ENCODE data around the gene STARD3NL.

Gene STARD3NL

GRCh38 chr7:38185395-38186307 lies 7.6 kb downstream of the STARD3NL start:
- DNase-seq (ENCODE audit: low read depth, low spot score) = no peak

DNA sequence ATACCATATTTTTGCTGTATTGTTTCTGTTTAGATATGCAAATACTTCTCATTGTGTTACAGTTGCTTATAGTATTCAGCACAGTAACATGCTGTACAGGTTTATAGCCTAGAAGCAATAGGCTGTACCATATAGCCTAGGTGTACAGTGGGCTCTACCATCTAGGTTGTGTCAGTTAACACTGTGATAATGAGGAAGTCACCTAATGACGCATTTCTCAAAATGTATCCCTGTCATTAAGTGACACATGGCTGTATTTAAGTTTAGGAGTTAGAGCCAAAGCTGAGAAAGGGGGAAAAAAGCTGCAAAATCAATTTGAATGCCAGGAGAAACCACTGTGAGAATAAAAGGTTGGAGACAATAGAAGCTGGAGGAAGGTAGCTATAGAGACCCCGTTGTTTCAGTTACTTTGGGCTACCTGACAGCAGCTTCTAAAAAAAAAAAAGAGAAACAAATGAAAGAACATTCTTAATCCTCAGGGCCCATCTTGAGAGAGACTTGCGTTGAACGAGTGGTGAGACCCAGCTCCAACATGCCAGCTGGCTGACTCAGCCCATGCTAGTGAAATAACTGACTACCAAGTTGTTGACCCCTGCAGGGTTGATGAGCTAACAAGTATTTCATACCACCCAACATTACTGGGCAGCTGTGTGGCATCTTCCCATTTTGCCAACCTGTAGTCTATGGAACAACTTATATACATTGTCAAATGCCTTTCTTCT lies 8.7 kb downstream of the STARD3NL start:
- no peak for DNase-seq (ENCODE audit: low read depth, low spot score)

GRCh38 chr7:38187794-38188440 lies 9.9 kb downstream of the STARD3NL start:
- no peak for DNase-seq (ENCODE audit: low read depth, low spot score)

DNA sequence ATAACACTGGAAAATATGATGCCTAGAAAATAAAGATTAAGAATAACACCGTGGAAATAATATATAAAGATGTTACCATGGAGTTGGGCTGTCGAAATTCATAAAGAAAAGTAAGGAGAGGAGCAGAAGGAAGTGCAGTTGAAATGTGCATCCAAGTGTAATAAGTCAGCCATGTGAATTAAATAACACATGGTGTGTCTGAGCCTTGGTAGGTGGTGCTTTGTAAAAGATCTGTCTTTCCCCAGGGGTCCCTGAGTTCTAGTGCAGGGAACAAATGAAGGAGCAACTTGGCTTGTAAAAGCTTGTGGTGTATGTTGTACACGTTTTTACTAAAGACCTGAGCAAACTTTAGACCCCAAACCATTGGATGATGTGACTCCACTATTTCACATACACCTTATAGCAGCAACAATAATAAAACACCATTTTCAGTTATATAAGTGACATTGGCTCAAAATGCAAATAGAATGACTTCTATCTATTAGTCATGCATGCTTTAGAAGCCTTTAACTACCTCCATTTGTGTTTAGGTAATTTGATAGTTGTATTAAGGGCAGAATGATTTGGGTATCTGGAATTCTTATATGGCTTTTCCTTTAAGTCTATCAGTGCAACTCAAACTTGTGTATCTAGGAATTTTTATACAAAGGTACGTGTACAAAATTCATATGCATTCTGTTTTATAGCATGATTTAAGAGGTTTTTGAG lies 11.3 kb downstream of the STARD3NL start:
- no peak for DNase-seq (ENCODE audit: low read depth, low spot score)

GRCh38 chr7:38190011-38190410 lies 12.0 kb downstream of the STARD3NL start:
- DNase-seq (ENCODE audit: low read depth, low spot score) = no peak

- no peak for DNase-seq (ENCODE audit: low read depth, low spot score)
Observed at GRCh38 chr7:38191791-38192190, 13.7 kb downstream of the STARD3NL start.

GRCh38 chr7:38192327-38192726 lies 14.3 kb downstream of the STARD3NL start:
- no peak for DNase-seq (ENCODE audit: low read depth, low spot score)

DNA sequence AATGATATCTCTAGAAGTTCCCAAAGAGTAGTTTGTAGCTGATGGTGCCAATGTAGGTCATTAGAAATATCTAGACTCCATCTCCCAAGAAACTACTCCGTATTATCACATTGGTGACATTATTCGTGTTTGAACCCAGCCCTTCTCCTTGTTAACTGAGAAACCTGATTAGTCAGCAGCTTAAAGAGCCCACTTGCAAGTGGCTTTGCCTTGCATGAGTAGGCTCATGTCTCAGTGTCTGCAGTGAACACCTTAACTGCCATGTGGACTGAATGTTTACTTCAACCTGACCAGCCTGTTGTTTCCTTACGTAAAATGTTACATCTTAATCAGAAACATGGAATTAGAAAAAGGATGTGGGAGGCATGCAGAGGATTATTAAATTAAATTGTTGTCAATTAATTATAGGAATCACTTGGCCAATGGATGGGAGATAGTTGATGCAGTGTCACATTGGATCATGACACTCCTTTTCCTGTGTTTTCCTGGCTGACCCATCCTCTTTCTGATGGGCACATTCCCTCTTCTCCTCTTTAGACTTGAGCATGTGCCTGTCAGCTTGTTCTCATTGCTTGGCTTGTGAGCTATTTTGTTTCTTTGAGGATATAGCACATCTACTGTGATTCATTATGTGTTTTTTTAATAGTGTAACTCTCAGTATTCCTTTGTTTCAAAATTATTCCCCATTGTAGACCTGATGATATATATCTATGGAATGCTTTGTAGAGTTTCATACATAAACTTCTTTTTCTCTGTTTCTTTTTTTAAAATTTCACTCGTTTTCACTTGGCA lies 18.0 kb downstream of the STARD3NL start:
- DNase-seq (ENCODE audit: low read depth, low spot score) = no peak

- no peak for DNase-seq (ENCODE audit: low read depth, low spot score)
Observed at GRCh38 chr7:38198366-38198765, 20.3 kb downstream of the STARD3NL start.

DNA sequence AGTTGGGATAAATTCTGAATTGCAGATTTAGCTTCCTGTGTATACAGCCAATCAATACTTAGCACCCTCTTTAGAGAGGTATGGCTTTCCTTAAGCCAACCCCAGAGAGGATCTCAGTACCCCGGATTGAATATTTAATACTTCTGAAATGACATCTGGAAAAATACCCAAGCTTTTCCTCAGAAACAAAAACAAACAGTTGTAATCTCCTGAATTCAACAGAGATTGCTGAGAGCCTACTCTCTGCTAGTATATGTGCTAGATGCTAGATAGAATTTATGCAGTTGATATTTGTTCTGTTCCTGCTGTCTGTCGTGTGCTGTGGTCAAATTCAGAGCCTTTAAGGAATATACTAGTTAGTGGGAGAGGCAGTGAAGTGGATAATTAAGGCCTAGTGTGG lies 21.1 kb downstream of the STARD3NL start:
- no peak for DNase-seq (ENCODE audit: low read depth, low spot score)

DNA sequence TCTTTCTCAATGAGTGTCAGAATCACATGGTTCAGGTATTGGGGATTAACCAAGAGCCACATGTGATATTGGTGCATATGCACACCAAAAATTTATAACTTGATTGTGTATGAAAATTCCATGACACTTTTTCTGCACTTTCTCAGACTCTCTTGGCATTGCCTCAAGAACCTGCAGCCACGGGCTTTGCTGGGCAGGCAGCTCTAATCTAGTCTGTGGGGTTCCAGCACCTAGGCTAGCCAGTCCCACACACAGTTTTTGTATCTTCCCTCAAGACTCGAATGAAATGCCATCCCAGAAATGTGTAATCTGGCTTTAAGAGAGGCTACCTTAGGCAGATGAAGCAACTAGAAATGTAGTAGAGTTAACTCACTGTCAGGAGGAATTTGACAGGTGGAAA lies 21.7 kb downstream of the STARD3NL start:
- no peak for DNase-seq (ENCODE audit: low read depth, low spot score)

- DNase-seq (ENCODE audit: low read depth, low spot score) = no peak
Observed at GRCh38 chr7:38206071-38206470, 28.0 kb downstream of the STARD3NL start.

DNA sequence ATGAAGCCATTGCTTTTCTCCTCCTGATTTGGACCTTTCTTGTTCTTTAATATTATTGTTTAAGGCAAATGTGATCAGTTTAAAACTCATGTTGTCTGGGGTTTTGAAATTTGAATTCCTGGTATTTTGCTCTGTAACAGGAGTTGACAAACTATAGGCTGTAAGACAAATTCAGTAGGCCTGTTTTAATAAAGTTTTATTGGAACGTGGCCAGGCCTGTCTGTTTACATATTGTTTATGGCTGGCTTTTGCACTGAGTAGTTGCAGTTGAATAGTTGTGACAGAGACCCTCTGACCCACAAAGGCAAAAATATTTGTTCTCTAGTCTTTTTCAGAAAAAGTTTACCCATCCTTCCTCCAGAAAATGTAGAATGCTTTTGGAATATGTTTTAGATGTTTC lies 29.8 kb downstream of the STARD3NL start:
- no peak for DNase-seq (ENCODE audit: low read depth, low spot score)

DNA sequence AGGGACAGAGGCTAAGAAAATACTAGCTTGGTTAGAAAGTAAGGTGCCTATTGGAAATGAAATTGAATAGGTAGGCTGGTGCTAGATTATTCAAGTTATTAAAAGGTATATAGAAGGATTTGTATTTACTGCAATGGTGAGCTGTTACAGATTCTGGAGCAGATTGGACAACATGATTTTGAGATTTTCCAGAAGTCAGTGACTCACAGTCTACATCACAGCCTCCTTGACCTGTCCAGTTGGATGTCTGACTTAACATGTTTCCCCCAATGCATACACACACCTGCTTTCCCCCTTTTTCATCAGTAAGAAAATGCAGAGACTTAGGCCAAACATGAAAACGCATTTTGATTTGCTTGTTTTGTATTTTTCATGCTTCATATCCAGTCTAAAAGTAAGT lies 33.4 kb downstream of the STARD3NL start:
- no peak for DNase-seq (ENCODE audit: low read depth, low spot score)

DNA sequence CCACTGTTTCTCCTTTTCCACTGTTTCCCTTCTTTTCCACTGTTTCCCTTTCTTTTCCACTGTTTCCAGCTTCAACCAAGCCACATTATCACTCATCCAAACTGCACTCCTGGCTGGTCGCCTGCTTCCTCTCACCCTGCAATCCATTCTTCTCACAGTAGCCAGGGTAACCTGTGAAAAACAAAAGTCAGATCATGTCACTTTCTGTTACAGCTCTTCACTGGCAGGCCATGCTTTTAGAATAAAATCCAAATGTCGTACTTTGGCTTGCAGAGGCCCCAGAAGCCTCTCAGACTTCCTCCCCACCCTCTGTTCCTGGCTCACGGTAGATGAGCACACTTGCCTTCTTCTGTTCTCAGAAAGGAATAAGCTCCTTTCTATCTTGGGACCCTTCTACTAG lies 33.9 kb downstream of the STARD3NL start:
- DNase-seq (ENCODE audit: low read depth, low spot score) = no peak

DNA sequence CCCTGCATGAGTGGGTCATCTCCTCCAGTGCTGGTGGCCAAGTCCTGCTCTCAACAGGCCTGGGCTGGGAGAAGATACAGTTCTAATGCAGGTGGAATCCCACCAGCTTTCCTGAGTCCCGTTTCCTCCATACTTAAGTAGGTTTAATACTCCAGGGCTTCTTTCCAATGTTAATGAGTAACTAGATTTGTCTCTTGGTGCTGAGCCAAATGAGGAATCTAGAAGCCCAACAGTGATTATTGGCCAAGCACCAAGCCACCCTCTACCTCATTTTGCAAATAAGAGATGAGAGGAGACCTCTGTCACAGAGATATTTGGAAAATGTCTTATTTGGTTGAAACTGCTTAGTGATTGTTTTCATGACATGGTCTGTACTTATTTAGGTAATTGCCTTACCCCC lies 37.1 kb downstream of the STARD3NL start:
- DNase-seq (ENCODE audit: low read depth, low spot score) = no peak

DNA sequence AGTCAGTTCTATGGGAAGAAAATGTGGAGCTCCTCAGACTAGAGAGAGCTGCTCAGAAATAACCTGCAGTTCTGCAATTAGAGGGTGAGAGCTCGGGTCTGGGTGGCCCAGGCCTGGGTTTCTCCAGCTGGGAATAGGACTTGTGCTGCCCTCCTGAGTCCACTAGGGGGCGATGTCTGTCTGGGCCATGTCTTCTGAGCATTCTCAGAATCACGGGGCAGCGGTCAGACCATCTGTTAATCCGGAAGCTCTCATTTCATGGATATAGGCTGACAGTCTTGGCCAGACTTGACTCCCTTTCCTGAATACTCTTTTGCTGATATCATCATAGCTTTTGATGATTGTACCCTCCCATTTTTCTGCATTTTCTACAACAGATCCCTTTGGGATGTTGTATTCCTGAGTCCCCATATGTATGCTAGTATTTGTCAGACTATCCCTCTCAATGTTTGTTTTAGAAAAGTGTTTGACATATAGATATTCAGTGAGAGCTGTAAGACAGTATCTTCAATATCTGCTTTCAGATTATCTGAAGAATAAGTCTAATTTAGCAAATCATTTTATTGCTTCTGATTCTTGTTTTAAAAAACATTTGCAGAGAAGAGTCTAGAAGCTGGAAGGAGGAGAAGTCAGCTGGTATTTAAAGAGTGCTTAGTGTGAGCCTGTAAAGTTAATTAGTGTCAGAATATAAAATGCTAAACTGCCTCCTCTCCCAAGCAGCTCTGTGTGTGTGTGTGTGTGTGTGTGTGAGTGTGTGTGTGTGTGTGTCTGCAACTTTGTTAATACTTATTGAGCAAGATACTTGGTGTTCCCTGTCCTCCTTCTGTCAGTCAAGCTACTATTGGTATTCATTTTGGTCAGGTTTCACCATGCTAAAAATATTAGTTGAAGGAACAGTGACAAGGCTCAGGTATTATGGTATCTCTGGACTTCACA lies 38.0 kb downstream of the STARD3NL start:
- DNase-seq (ENCODE audit: low read depth, low spot score) = no peak

- no peak for DNase-seq (ENCODE audit: low read depth, low spot score)
Observed at GRCh38 chr7:38217672-38218071, 39.6 kb downstream of the STARD3NL start.

- DNase-seq (ENCODE audit: low read depth, low spot score) = no peak
Observed at GRCh38 chr7:38220452-38220851, 42.4 kb downstream of the STARD3NL start.
